Heart right ventricle (tissue), 16 donors: Measurements from ENCODE around the gene SULF2. TPM values are rescaled to one million over a fixed set of nuclear protein-coding genes. Genes with fewer than 3 reads are reported as not detected.

Experiments
- ATAC-seq, 8 donors: fragments of 200-7000 bp; cut with Tn5 transposase; one replicate each; pipeline ENCODE4 v1.9.1; 2020; ENCODE audit warnings: mild to moderate bottlenecking in 8 of 8, moderate library complexity in 8 of 8, moderate number of reproducible peaks in 1 of 8
- DNase-seq, 2 donors: peaks; one replicate each; pipeline ENCODE4 v3.0.0-alpha.2; 2020
- H3K27ac ChIP-seq, 10 donors: fragments of 200-600 bp; sonication (generic) in 2 of 10; one replicate each; pipeline versions ENCODE4 v1.5.0 to v1.8.0; 2020 to 2022; ENCODE audit warnings: mild to moderate bottlenecking in 3 of 10
- H3K27me3 ChIP-seq, 7 donors: fragments of 200-600 bp; one replicate each; pipeline ENCODE4 v1.8.0; 2021 to 2022; ENCODE audit warnings: mild to moderate bottlenecking in 2 of 7
- H3K36me3 ChIP-seq, 9 donors: fragments of 200-600 bp; sonication (generic) in 1 of 9; one replicate each; pipeline versions ENCODE4 v1.5.0 to v1.8.0; 2020 to 2022; ENCODE audit warnings: mild to moderate bottlenecking in 2 of 9
- H3K4me1 ChIP-seq, 9 donors: fragments of 200-600 bp; sonication (generic) in 1 of 9; one replicate each; pipeline versions ENCODE4 v1.5.0 to v1.8.0; 2020 to 2022; ENCODE audit warnings: mild to moderate bottlenecking in 4 of 9
- H3K4me3 ChIP-seq, 10 donors: fragments of 200-600 bp; sonication (generic) in 2 of 10; one replicate each; pipeline versions ENCODE4 v1.5.0 to v1.8.0; 2020 to 2022; ENCODE audit warnings: mild to moderate bottlenecking in 7 of 10, moderate library complexity in 2 of 10
- H3K9me3 ChIP-seq, 11 donors: fragments of 200-600 bp in 10 of 11; sonication (generic) in 2 of 11; one replicate each; pipeline versions ENCODE4 v1.5.0 to v1.8.0; 2013 to 2022; ENCODE audit warnings: mild to moderate bottlenecking in 2 of 11, control low read depth in 1 of 11, moderate library complexity in 1 of 11
- CTCF ChIP-seq, 9 donors: fragments of 200-600 bp; sonication (generic) in 2 of 9; IDR thresholded peaks; one replicate each; pipeline versions ENCODE4 v1.5.0 to v1.8.0; 2021 to 2022; ENCODE audit warnings: antibody characterized with exemption in 9 of 9, mild to moderate bottlenecking in 5 of 9, moderate library complexity in 1 of 9
- WGBS, 2 donors: extraction: QIAGEN DNeasy Blood & Tissue Kit; methylation state at CpG; one replicate each; pipeline ENCODE4 v1.1.7; 2013; ENCODE audit warnings: inconsistent platforms in 1 of 2; 5-methylcytosine and 5-hydroxymethylcytosine counted together
- intact Hi-C, 10 donors: fragments of 100-400 bp; cut with DNase I; formaldehyde crosslinking; loops; one replicate each; pipeline versions ENCODE4 v1.11.1 to v1.14.2; 2022
- polyA plus RNA-seq, 2 donors: library from polyadenylated mRNA; stranded (reverse); fragments of 200-250 nt; gene quantifications; one replicate each; pipeline ENCODE4 v1.2.3, GENCODE V29; 2013
- total RNA-seq, 10 donors: library from RNA; stranded (reverse); fragmentation: NEBNext Ultra II Directional in 3 of 10; extraction: Animal tissue kit (Norgen Biotek cat#: 25700) in 3 of 10; gene quantifications; one replicate each; pipeline versions ENCODE4 v1.2.1 to v1.2.4, GENCODE V29; 2021 to 2023
- donor health status: Arrhythmogenic right ventricular cardiomyopathy.
- donor health status: ischemic (EF 13 %, LVEDD 7.1; RV severe dilation, severe dysfunction).
- donor health status: healthy with polysubstance abuse.
- donor health status: DM: no; HTN: yes; CAD: no.
- donor health status: DM: no; HTN: no; CAD: no.
- donor health status: ischemic (EF 25% LVEDD 6.9; RV normal size, moderate dysfunction).
- donor health status: ischemic (EF 25% LVEDD 5.7; RV mildly dilated, moderate dysfunction).
- donor health status: healthy.
- donor health status: DM: yes; HTN: yes; CAD: no.
- donor health status: Ischemic cardiomyopathy.
- donor health status: ischemic (EF 35%, LVEDD 5.7; RV mildly dilated, moderate dysfunction).
- donor health status: nonischemic (EF 11% LVEDD 7.7; RV severe dilation, severe dysfunction).
- donor health status: DM: yes; HTN: yes; CAD: no.
- donor health status: PGD.
- donor health status: ischemic (EF 29% LVEDD 5.4; RV normal size, mild dysfunction).
- donor health status: nonischemic (EF 23%, LVEDD 6.1; RV moderate dilation, normal function).

SULF2 gene
- total and polyA plus RNA-seq, 12 donors, result 16.7 to 40.6 (median 26.4) TPM

GRCh38 chr20:47757145-47758035, 27.9 kb downstream of the SULF2 start:
- intact Hi-C loops, result no loop called here
- Histone ChIP-seq H3K27ac (no peak overlapping the region), H3K27me3 (peaks cover 0 to 30% (median 26%) of the 10 kb centered on the region in 7 donors), H3K9me3 (no peaks in the 10 kb centered on the region), H3K4me1 (peaks cover 0 to 13% (median 3%) of the 10 kb centered on the region in 9 donors), H3K36me3 (peaks cover 0 to 33% (median 0%) of the 10 kb centered on the region in 9 donors), H3K4me3 (no peak overlapping the region)
- no peak for TF ChIP-seq CTCF (IDR thresholded peaks at IDR 0.05)
- ATAC-seq (no peak), DNase-seq (no peak)
- 86 to 88% methylated on average over 32 of the region's 32 CpGs for WGBS, 2 donors

- H3K4me3 ChIP-seq, result no peak overlapping the region
- no peaks in the 10 kb centered on the region for H3K9me3 ChIP-seq
- peaks cover 0 to 35% (median 0%) of the 10 kb centered on the region in 9 donors for H3K36me3 ChIP-seq
- intact Hi-C loops, result no loop called here
- ATAC-seq (no peak), DNase-seq (no peak)
- peaks cover 0 to 13% (median 6%) of the 10 kb centered on the region in 7 donors for H3K27me3 ChIP-seq
- H3K4me1 ChIP-seq, result peaks cover 0 to 7% (median 2%) of the 10 kb centered on the region in 9 donors
- no peak overlapping the region for H3K27ac ChIP-seq
- no peak for TF ChIP-seq CTCF (IDR thresholded peaks at IDR 0.05)
- WGBS, 2 donors, result 97 to 98% methylated on average over 10 of the region's 10 CpGs
These were observed 30.2 kb downstream of the SULF2 start for GRCh38 chr20:47754946-47755652.

- no peak for TF ChIP-seq CTCF (IDR thresholded peaks at IDR 0.05)
- no peak overlapping the region for H3K4me3 ChIP-seq
- DNase-seq (no peak), ATAC-seq (no peak)
- H3K36me3 ChIP-seq, result peaks cover 0 to 35% (median 0%) of the 10 kb centered on the region in 9 donors
- no peak overlapping the region for H3K27ac ChIP-seq
- WGBS, 2 donors, result 93 to 95% methylated on average over 2 of the region's 2 CpGs
- peaks cover 0 to 15% (median 9%) of the 10 kb centered on the region in 9 donors for H3K4me1 ChIP-seq
- H3K27me3 ChIP-seq, result peaks cover 0 to 6% (median under 1%) of the 10 kb centered on the region in 7 donors
- no peaks in the 10 kb centered on the region for H3K9me3 ChIP-seq
- intact Hi-C loops, result no loop called here
These were observed 30.9 kb downstream of the SULF2 start for GRCh38 chr20:47754388-47754715.

- DNase-seq (no peak), ATAC-seq (no peak)
- peaks cover 0 to 35% (median 0%) of the 10 kb centered on the region in 9 donors for H3K36me3 ChIP-seq
- no peak overlapping the region for H3K4me3 ChIP-seq
- no peak for TF ChIP-seq CTCF (IDR thresholded peaks at IDR 0.05)
- H3K27me3 ChIP-seq, result peaks cover 0 to under 1% (median 0%) of the 10 kb centered on the region in 7 donors
- no peaks in the 10 kb centered on the region for H3K9me3 ChIP-seq
- no peak overlapping the region for H3K27ac ChIP-seq
- intact Hi-C loops, result no loop called here
- WGBS, 2 donors, result 74 to 79% methylated on average over 14 of the region's 14 CpGs
- H3K4me1 ChIP-seq, result peaks cover 0 to 19% (median 13%) of the 10 kb centered on the region in 9 donors
These were observed 31.5 kb downstream of the SULF2 start for GRCh38 chr20:47753576-47754387.
